Thoracic aorta (tissue), 2 donors: ENCODE data around the gene CDRT4. TPM values are rescaled to one million over a fixed set of nuclear protein-coding genes. Genes with fewer than 3 reads are reported as not detected.
"Not testable (repeated sequence)": the region's sequence is repeated elsewhere in the genome, so short reads cannot be mapped to it uniquely, and the experiment has no call there.

Source experiments
- ATAC-seq: fragments of 150-250 bp; one replicate; pipeline ENCODE4 v1.8.0; 2017; ENCODE audit warnings: low read depth; ENCODE audit not compliant: insufficient number of reproducible peaks, low FRiP score
- DNase-seq: peaks from one replicate; pipeline ENCODE4 v3.0.0-alpha.2; 2020; ENCODE audit warnings: low spot score
- H3K27ac ChIP-seq, 2 donors: fragments of 200-600 bp; sonication (generic); 1 replicate in 1 of 2; 2 replicates in 1 of 2; pipeline ENCODE4 v1.5.1; 2016; ENCODE audit warnings: mild to moderate bottlenecking in 2 of 2, moderate library complexity in 2 of 2
- H3K27me3 ChIP-seq: fragments of 200-600 bp; sonication (generic); replicated peaks from 2 replicates; pipeline ENCODE4 v1.6.0; 2016; ENCODE audit warnings: mild to moderate bottlenecking; ENCODE audit not compliant: insufficient read depth
- H3K36me3 ChIP-seq: fragments of 200-600 bp; sonication (generic); one replicate; pipeline ENCODE4 v1.5.1; 2016
- H3K4me1 ChIP-seq, 2 donors: fragments of 200-600 bp; sonication (generic); 1 replicate in 1 of 2; 2 replicates in 1 of 2; pipeline versions ENCODE4 v1.5.1 to v1.6.0; 2016; ENCODE audit warnings: low read depth in 2 of 2, mild to moderate bottlenecking in 1 of 2; ENCODE audit not compliant: control insufficient read depth in 1 of 2
- H3K4me3 ChIP-seq: fragments of 200-600 bp; sonication (generic); 2 replicates; pipeline ENCODE4 v1.5.1; 2016; ENCODE audit warnings: mild to moderate bottlenecking
- H3K9me3 ChIP-seq: fragments of 200-600 bp; sonication (generic); 2 replicates; pipeline ENCODE4 v1.5.1; 2016
- total RNA-seq, 2 donors: library from RNA; depleted of rRNA; stranded (reverse); fragments of >200 nt; gene quantifications; one replicate each; pipeline versions ENCODE4 v1.1.0 to v1.2.3, GENCODE V29; 2016
- TF ChIP-seq, protein P1 (sequence below): fragments of 200-600 bp; sonication (generic); IDR thresholded peaks from one replicate; pipeline ENCODE4 v1.5.1; 2019; ENCODE audit warnings: antibody characterized with exemption

Gene CDRT4
- total RNA-seq, 2 donors from 2014 or later = 13.5 to 22.2 TPM

DNA sequence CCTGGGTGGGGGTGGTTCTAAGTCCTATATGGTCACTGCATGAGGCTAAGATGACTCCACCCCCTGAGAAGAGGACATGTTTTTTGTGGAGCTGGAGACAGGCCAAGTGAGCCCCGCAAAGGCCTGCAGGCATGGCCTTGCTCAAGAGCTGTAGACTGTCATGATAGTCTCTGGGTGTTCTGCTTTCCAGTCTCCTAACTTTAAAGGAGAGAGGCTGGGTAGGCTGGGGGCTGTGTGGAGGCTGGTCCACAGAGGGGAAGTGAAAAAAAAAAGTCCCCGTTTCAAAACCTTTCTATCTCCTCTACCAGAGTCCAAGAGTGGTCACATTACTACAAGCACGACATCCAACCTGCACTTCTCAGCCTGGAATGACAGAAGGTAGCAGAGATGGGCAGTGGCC, 27.1 kb downstream of the CDRT4 start:
- H3K27ac ChIP-seq = no peak overlapping the region
- TF ChIP-seq, protein P1, sequence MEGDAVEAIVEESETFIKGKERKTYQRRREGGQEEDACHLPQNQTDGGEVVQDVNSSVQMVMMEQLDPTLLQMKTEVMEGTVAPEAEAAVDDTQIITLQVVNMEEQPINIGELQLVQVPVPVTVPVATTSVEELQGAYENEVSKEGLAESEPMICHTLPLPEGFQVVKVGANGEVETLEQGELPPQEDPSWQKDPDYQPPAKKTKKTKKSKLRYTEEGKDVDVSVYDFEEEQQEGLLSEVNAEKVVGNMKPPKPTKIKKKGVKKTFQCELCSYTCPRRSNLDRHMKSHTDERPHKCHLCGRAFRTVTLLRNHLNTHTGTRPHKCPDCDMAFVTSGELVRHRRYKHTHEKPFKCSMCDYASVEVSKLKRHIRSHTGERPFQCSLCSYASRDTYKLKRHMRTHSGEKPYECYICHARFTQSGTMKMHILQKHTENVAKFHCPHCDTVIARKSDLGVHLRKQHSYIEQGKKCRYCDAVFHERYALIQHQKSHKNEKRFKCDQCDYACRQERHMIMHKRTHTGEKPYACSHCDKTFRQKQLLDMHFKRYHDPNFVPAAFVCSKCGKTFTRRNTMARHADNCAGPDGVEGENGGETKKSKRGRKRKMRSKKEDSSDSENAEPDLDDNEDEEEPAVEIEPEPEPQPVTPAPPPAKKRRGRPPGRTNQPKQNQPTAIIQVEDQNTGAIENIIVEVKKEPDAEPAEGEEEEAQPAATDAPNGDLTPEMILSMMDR = no peak
- H3K4me3 ChIP-seq = no peak overlapping the region
- H3K9me3 ChIP-seq = no peaks in the 10 kb centered on the region
- H3K36me3 ChIP-seq = no peaks in the 10 kb centered on the region
- no peaks in the 10 kb centered on the region for H3K27me3 ChIP-seq
- peaks cover 2 to 6% of the 10 kb centered on the region in 2 donors for H3K4me1 ChIP-seq
- ATAC-seq (no peak), DNase-seq (no peak)

DNA sequence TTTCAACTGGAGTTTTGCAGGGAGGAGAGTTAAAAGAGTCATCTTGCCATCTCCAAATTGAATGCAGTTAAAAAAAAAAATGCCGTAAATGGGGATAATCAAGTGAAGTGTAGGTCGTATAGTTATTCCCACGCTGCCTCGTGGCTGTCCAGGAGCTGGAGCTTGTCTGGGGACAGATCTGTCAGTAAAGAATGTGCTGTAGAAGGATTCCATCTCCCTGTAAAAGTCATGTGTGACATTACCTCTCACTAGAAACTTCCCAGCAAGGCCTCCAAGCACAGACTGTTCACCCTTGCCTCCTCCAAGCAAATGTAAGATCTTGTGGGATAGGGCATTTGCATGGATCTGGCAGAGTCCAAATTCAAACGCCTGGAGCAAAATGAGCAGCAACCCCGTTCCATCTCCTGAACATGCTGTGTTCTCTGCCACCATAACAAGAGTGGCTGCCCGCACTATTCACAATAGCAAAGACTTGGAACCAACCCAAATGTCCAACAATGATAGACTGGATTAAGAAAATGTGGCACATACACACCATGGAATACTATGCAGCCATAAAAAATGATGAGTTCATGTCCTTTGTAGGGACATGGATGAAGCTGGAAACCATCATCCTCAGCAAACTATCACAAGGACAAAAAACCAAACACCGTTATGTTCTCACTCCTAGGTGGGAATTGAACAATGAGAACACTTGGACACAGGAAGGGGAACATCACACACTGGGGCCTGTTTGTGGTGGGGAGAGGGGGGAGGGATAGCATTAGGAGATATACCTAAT, 28.0 kb downstream of the CDRT4 start:
- not testable (repeated sequence) for H3K36me3 ChIP-seq, H3K27me3 ChIP-seq, H3K9me3 ChIP-seq, ATAC-seq, DNase-seq, H3K4me1 ChIP-seq, H3K4me3 ChIP-seq, H3K27ac ChIP-seq

DNA sequence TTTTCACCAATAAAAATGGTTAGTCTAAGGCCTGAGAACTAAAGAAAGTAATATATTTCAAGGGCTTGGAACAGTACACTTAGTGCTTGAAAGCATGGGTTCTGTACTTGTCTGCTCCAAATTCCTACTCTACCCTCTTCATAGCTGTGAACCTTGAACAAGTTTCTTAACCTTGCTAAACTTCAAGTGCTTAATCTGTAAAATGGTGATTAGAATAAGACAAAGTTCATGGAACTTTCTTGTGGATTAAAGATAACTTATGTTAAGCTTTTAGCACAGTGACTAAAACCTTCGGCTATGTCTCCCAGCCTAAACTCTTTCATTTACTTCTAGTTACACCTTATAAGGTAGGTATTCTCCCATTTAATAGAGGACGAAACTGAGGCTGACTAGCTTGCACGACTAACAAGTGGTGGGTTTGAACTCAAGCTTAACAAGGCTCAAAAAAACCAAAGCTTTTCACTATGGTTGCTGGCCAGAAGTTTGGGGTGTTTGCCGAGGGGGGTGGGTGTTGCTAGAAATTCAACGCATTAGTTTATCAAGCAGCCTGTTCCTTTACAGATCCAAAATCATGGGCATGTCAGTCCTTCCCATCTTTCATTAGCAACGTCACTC, 28.8 kb downstream of the CDRT4 start:
- no peaks in the 10 kb centered on the region for H3K27me3 ChIP-seq
- ATAC-seq = no peak
- H3K36me3 ChIP-seq = no peaks in the 10 kb centered on the region
- TF ChIP-seq, protein P1 = no peak
- H3K4me3 ChIP-seq = no peak overlapping the region
- DNase-seq = no peak
- no peak overlapping the region for H3K27ac ChIP-seq
- peaks cover 2 to 17% of the 10 kb centered on the region in 2 donors for H3K4me1 ChIP-seq
- H3K9me3 ChIP-seq = no peaks in the 10 kb centered on the region

DNA sequence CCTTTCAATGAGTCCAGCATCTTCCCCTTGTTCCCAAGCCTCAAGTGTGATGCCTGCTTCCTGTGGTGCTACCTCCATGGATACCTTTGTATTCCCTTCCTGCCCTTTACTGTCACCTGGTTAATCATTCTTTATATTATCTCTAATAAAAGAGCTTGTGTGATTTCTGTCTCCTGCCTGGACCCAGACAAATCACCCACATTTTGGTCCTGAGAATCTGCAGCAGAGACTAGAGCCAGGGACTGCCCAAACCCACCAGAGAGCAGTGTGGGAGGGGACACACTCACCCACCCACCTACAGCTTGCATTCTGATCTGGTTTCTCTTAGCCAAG, 30.2 kb downstream of the CDRT4 start:
- DNase-seq (no peak), ATAC-seq (no peak)
- H3K4me1 ChIP-seq = peaks cover 2 to 17% of the 10 kb centered on the region in 2 donors
- H3K27me3 ChIP-seq = no peaks in the 10 kb centered on the region
- H3K27ac ChIP-seq = no peak overlapping the region
- H3K9me3 ChIP-seq = no peaks in the 10 kb centered on the region
- no peak overlapping the region for H3K4me3 ChIP-seq
- H3K36me3 ChIP-seq = no peaks in the 10 kb centered on the region
- TF ChIP-seq, protein P1 = no peak

GRCh38 chr17:15436473-15437302, 30.7 kb downstream of the CDRT4 start:
- TF ChIP-seq, protein P1 = no peak
- ATAC-seq (no peak), DNase-seq (no peak)
- Histone ChIP-seq H3K4me1 (peaks cover 2 to 17% of the 10 kb centered on the region in 2 donors), H3K27ac (no peak overlapping the region), H3K36me3 (no peaks in the 10 kb centered on the region), H3K4me3 (no peak overlapping the region), H3K9me3 (no peaks in the 10 kb centered on the region), H3K27me3 (no peaks in the 10 kb centered on the region)
